ENCODE results near the gene BTBD2. TPM values are rescaled to one million over a fixed set of nuclear protein-coding genes. Genes with fewer than 3 reads are reported as not detected.

The BTBD2 gene
- total and polyA plus RNA-seq, 2 of the 13 experiments (the other 11 are each of a cell fraction or from before 2014, with no cell fraction given): 28.1 to 45.3 TPM

DNA sequence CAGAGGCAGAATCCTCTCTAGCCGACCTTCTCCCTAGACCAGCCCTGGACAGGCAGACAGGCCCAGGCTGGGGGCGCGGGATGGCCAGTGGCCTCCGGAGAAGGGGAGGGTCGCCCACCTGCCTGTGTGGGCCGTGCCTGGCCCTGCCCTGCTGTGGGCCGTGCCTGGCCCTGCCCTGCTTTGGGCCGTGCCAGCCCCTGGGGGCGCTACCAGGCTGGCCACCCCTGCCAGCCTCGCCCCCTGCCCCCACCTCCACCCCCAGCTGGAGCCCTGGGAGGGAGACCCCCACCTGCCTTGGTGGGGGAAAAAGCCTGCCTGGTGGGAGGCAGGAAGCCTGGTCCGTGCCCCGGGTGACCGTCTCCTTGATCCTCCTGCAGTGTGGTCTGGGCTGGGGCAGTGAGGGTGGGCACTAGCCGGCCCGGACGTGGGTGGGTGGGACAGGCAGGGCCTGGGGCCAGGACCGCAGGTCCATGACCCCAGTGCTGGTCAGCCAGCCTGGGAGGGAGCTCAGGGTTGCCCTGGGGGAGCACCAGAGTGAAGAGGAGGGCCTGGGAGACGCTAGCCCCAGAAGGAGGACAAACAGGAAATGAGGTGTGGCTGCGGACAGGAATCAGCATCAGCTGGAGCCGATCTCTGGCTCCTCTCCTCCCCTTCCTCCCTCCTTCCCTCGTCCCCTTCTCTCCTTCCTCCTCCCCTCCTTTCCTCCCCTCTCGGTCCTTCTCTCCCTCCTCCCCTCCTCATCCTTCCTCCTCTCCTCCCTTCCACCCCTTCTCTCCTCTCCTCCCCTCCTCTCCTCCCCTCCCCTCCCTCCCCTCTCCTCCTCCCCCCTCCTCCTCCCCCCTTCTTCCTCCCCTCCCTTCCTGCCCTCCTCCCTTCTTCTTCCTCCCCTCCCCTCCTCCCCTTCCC is 40.7 kb upstream of the BTBD2 start (continued):
- no peak for TF ChIP-seq ZC3H4 (CRISPR knock-in tag; IDR thresholded peaks at IDR 0.05; ENCODE audit: borderline replicate concordance)
- TF ChIP-seq RBM39 (IDR thresholded peaks at IDR 0.05; ENCODE audit: low read depth, low read length, poor library complexity, severe bottlenecking): peak; percentile 46
- no peak for TF ChIP-seq ZNF891 (CRISPR knock-in tag; IDR thresholded peaks at IDR 0.05)
- no peak for TF ChIP-seq PAX8 (CRISPR knock-in tag; IDR thresholded peaks at IDR 0.05; ENCODE audit: borderline replicate concordance)
- no peak for TF ChIP-seq ATF5 (CRISPR knock-in tag; IDR thresholded peaks at IDR 0.05; ENCODE audit: low read depth)
- no peak for TF ChIP-seq ZNF780A (CRISPR knock-in tag; IDR thresholded peaks at IDR 0.05)
- peak; percentile 91 for TF ChIP-seq HNRNPL (IDR thresholded peaks at IDR 0.05; ENCODE audit: low read depth, low read length)
- TF ChIP-seq TBX3 (IDR thresholded peaks at IDR 0.05; ENCODE audit: borderline replicate concordance): no peak
- TF ChIP-seq, protein P1, sequence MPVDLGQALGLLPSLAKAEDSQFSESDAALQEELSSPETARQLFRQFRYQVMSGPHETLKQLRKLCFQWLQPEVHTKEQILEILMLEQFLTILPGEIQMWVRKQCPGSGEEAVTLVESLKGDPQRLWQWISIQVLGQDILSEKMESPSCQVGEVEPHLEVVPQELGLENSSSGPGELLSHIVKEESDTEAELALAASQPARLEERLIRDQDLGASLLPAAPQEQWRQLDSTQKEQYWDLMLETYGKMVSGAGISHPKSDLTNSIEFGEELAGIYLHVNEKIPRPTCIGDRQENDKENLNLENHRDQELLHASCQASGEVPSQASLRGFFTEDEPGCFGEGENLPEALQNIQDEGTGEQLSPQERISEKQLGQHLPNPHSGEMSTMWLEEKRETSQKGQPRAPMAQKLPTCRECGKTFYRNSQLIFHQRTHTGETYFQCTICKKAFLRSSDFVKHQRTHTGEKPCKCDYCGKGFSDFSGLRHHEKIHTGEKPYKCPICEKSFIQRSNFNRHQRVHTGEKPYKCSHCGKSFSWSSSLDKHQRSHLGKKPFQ (CRISPR knock-in tag; IDR thresholded peaks at IDR 0.05; ENCODE audit: insufficient replicate concordance): no peak
- no peak for TF ChIP-seq SMARCC2 (IDR thresholded peaks at IDR 0.05)
- TF ChIP-seq ZNF333 (CRISPR knock-in tag; IDR thresholded peaks at IDR 0.05; ENCODE audit: borderline replicate concordance): no peak
- no peak for TF ChIP-seq CSRNP2 (CRISPR knock-in tag; conservative IDR thresholded peaks at IDR 0.05; ENCODE audit: low read depth)
- TF ChIP-seq ZNF530 (CRISPR knock-in tag; IDR thresholded peaks at IDR 0.05; ENCODE audit: low read depth): no peak
- no peak for TF ChIP-seq SALL2 (CRISPR knock-in tag; IDR thresholded peaks at IDR 0.05)
- no peak for TF ChIP-seq SNAPC2 (CRISPR knock-in tag; IDR thresholded peaks at IDR 0.05)
- TF ChIP-seq ZNF781 (CRISPR knock-in tag; IDR thresholded peaks at IDR 0.05; ENCODE audit: borderline replicate concordance, not compliant biosample characterization): no peak
- TF ChIP-seq RARA (CRISPR knock-in tag; IDR thresholded peaks at IDR 0.05): 0 out of 2 replicates have a peak, but pooled peaks have one; percentile 12
- TF ChIP-seq PREB (CRISPR knock-in tag; IDR thresholded peaks at IDR 0.05): no peak
- TF ChIP-seq, protein P2, sequence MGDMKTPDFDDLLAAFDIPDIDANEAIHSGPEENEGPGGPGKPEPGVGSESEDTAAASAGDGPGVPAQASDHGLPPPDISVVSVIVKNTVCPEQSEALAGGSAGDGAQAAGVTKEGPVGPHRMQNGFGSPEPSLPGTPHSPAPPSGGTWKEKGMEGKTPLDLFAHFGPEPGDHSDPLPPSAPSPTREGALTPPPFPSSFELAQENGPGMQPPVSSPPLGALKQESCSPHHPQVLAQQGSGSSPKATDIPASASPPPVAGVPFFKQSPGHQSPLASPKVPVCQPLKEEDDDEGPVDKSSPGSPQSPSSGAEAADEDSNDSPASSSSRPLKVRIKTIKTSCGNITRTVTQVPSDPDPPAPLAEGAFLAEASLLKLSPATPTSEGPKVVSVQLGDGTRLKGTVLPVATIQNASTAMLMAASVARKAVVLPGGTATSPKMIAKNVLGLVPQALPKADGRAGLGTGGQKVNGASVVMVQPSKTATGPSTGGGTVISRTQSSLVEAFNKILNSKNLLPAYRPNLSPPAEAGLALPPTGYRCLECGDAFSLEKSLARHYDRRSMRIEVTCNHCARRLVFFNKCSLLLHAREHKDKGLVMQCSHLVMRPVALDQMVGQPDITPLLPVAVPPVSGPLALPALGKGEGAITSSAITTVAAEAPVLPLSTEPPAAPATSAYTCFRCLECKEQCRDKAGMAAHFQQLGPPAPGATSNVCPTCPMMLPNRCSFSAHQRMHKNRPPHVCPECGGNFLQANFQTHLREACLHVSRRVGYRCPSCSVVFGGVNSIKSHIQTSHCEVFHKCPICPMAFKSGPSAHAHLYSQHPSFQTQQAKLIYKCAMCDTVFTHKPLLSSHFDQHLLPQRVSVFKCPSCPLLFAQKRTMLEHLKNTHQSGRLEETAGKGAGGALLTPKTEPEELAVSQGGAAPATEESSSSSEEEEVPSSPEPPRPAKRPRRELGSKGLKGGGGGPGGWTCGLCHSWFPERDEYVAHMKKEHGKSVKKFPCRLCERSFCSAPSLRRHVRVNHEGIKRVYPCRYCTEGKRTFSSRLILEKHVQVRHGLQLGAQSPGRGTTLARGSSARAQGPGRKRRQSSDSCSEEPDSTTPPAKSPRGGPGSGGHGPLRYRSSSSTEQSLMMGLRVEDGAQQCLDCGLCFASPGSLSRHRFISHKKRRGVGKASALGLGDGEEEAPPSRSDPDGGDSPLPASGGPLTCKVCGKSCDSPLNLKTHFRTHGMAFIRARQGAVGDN (CRISPR knock-in tag; IDR thresholded peaks at IDR 0.05): peak; percentile 81

All from HepG2 (cell line).